HEK293T (cell line): ENCODE measurements around the gene SUCLG1.

Experiments used
- ARNT ChIP-seq: fragments of 450-650 bp; IDR thresholded peaks from 2 replicates; pipeline ENCODE4 v1.6.1; 2017; ENCODE audit warnings: mild to moderate bottlenecking
- BHLHE40 ChIP-seq: fragments of 450-650 bp; IDR thresholded peaks from 2 replicates; pipeline ENCODE4 v1.6.1; 2016; ENCODE audit warnings: mild to moderate bottlenecking, moderate library complexity, borderline replicate concordance
- ELF4 ChIP-seq: fragments of 450-650 bp; IDR thresholded peaks from 2 replicates; pipeline ENCODE4 v1.6.1; 2017; ENCODE audit warnings: antibody characterized with exemption
- FOXA1 ChIP-seq: fragments of 450-650 bp; IDR thresholded peaks from 2 replicates; pipeline ENCODE4 v1.6.1; 2016; ENCODE audit warnings: mild to moderate bottlenecking
- FOXM1 ChIP-seq: fragments of 450-650 bp; IDR thresholded peaks from 2 replicates; pipeline ENCODE4 v1.6.1; 2017; ENCODE audit warnings: mild to moderate bottlenecking, borderline replicate concordance
- L3MBTL2 ChIP-seq: fragments of 450-650 bp; conservative IDR thresholded peaks from 2 replicates; pipeline ENCODE4 v1.6.1; 2016; ENCODE audit warnings: mild to moderate bottlenecking
- NFRKB ChIP-seq: fragments of 450-650 bp; IDR thresholded peaks from 2 replicates; pipeline ENCODE4 v1.6.1; 2016; ENCODE audit warnings: mild to moderate bottlenecking, moderate library complexity
- SP1 ChIP-seq: fragments of 450-650 bp; IDR thresholded peaks from 2 replicates; pipeline ENCODE4 v1.6.1; 2017
- SUZ12 ChIP-seq: fragments of 450-650 bp; IDR thresholded peaks from 2 replicates; pipeline ENCODE4 v1.6.1; 2016; ENCODE audit warnings: mild to moderate bottlenecking
- TARDBP ChIP-seq: fragments of 450-650 bp; IDR thresholded peaks from 2 replicates; pipeline ENCODE4 v1.6.1; 2016
- TF ChIP-seq, protein P1 (sequence below): fragments of 450-650 bp; IDR thresholded peaks from 2 replicates; pipeline ENCODE4 v1.6.1; 2016

DNA sequence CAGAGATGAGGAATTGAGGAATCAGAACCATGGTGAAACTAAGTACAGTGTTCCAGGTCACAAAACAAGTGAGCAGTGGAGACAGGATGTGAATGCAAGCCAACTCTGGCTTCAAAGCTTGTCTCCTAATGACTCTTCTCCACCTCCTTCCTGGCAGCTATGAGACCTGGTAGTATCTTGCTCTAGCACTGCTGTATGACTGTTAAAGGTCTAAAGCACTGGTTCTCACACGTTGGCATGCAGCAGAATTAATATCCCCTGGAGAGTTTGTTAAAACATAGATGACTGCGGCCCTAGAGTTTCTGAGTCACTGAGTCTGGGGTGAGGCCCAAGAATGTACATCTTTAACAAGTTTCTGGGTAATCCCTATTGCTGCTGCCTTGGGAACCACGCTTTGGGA lies 63.3 kb downstream of the SUCLG1 start:
- TF ChIP-seq SP1 (no peak), FOXM1 (no peak), ARNT (no peak), TARDBP (no peak), NFRKB (no peak), BHLHE40 (no peak), FOXA1 (no peak), SUZ12 (no peak), L3MBTL2 (no peak), ELF4 (no peak)
- TF ChIP-seq, protein P1, sequence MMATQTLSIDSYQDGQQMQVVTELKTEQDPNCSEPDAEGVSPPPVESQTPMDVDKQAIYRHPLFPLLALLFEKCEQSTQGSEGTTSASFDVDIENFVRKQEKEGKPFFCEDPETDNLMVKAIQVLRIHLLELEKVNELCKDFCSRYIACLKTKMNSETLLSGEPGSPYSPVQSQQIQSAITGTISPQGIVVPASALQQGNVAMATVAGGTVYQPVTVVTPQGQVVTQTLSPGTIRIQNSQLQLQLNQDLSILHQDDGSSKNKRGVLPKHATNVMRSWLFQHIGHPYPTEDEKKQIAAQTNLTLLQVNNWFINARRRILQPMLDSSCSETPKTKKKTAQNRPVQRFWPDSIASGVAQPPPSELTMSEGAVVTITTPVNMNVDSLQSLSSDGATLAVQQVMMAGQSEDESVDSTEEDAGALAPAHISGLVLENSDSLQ, result no peak
